Stimulated activated CD8-positive, alpha-beta memory T cell treated with anti-CD3 and anti-CD28 coated beads, Interleukin-12 subunit alpha, Interleukin-12 subunit beta, amount 100 ng/mL, for 1 hour (primary cell): ENCODE measurements around the gene TMEM250.
"Not testable (repeated sequence)": the region's sequence is repeated elsewhere in the genome, so short reads cannot be mapped to it uniquely, and the experiment has no call there.

ENCODE experiments used
- DNase-seq: peaks from one replicate; pipeline ENCODE4 v3.0.0-alpha.2; 2020; ENCODE audit warnings: low read depth

TMEM250 gene

DNA sequence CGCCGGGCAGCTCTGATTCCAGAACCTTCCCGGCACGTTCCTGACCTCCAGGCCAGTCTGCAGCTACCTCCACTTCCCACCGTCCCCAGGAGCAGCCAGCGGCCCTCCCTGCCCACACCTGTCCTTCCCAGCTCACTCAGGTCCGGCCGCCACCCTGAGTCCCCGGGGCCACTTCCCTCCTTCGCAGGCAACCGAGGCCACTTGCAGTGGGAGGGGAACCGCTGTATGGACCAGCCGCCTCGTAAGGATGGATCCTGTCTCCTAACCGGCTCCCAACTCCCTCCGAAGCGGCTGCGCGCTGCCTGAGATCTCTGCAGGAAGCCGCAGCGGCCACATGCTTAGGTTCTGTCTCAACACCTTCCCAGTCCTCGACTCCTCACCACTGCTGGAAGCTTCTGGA lies 7.5 kb downstream of the TMEM250 start:
- DNase-seq: no peak

GRCh38 chr9:136110082-136111061 lies 8.3 kb downstream of the TMEM250 start:
- DNase-seq: no peak

GRCh38 chr9:136109351-136110081 lies 9.2 kb downstream of the TMEM250 start:
- peak; percentile 82 for DNase-seq

- no peak for DNase-seq
Measured at GRCh38 chr9:136108648-136109266, 9.9 kb downstream of the TMEM250 start.

DNA sequence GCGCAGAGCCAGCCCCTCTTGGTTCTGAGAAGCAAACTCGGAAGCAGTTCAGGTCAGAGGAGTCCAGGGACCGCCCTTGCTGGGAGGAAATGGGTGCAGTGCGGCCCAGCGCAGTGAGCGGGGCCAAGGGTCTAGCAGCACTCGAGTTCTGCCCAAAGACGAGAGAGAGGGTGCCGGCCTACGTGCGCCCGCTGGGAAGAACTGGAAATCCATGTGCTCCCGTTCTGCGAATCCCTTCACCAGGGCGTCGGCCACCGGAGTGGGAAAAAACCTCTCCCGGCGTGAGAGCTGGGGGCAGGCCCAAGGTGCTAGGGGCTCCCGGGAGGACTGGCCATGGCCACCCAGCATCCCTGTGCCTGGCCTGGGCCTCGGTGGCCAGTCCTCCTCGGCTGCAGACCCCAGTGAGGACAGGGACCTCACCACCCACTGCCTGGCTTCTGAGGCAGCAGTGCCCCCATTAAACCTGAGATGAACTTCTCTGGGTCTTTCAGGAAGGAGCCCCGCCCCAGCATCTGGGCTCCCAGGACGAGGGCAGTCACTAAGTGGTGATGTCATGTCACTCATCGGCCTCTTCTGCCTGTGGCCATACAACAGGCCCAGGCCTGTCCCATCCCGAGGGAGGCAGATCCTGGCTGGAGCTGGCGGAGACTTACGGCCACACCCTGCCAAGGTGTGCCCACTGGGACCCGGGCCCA lies 10.6 kb downstream of the TMEM250 start:
- DNase-seq: no peak

DNA sequence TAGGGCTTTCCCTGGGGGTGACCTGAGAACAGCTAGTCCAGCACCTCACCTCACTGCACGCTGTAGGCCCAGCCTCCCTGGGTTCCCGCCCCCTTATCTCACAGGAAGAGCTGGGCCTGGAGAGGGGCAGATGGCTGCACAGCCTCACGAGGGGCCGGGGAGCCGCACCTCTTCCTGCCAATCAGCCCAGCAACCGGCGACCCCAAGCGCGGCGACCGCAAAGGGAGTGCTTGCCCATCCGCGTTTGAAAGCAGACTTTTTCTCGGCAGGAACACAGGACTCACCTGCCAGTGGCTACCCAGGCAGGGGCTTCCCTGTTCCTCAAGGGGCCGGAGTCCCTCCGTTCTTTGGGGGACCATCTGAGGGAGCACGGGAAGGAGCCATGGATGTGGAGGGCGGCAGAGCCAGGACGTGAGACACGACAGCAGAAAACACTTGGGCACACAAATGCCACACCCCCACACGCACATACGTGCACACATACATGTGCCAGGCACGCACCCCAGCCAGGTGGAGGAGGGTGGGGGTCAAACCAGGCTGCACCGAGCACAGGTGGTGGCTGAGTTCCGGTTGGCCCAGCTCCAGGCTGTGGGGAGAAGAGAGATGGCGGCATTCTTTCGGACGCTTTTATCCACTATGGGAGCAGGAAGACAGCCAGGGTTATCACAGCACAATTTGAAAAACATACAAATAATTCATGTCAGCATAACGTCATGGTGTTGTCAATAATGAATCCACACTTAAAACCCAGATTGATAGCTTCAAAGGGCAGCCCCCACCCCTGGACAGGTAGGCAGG lies 11.3 kb downstream of the TMEM250 start:
- no peak for DNase-seq

- DNase-seq: no peak
Measured at GRCh38 chr9:136105398-136106135, 13.1 kb downstream of the TMEM250 start.

- no peak for DNase-seq
Measured at GRCh38 chr9:136104916-136105315, 13.8 kb downstream of the TMEM250 start.

DNA sequence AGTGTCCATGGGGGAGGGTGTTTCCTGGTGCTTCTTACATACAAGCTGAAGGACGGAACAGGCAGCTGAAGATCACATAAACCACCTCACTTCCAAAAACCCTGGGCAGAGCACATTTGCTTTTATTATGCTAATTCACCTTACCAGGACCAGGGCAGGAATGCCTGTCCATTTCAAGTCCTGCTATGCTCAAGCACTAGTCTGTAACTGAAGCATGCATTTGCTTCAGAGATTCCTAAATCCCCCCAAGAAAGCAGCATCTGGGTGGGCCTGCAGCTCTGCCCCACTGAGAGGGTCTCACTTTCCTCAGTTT lies 14.2 kb downstream of the TMEM250 start:
- no peak for DNase-seq

DNA sequence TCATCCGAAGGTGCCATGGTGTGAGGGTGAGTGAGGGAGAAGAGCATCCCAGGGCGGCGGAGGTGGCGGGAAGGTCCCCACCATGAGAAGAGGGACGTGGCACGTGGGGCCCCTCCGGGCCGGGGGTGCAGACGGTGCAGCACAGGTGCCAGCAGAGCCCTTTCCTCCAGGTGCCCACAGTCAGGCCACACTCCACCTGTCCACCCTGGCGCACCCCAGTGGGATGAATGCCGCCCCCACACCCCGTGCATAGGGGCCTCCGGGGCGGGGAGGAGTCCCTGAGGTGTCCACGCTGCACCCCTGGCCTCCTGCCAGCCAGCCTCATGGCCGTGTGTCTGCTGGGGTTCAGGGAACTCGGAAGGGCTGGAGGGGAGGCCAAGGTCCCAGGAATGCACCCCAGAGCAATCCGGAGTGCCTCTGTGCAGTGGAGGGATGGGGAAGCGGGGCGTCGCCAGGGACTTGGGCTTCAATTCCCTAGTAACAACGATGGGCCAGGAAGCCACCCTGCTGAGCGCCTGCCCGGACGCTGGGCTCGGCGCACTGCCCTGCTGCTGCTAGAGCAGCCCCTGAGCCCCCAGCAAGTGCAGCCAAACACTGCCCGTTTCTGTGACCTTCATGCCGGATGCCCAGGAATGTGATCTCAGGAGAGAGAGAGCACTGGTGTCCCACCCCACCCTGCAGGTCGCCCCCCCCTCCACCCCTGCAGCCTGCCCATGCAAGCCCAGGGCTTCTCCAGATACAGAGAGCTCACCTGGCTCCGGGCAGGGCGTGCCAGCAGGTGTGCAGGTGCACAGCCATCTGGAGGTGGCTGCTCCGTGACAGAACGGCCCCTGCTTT lies 14.8 kb downstream of the TMEM250 start:
- DNase-seq: no peak

DNA sequence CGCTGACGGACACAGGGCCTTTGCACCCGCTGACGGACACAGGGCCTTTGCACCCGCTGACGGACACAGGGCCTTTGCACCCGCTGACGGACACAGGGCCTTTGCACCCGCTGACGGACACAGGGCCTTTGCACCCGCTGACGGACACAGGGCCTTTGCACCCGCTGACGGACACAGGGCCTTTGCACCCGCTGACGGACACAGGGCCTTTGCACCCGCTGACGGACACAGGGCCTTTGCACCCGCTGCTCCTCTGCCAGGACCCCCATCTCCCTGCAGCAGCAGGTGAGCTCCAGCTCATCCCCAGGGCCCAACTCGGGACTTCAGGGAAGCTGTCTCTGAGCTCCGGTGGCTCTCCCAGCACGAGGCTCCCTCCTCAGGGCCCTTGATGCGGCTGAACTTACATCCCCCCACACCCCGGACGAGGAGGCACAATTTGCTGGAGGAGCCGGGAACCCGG lies 17.0 kb downstream of the TMEM250 start:
- not testable (repeated sequence) for DNase-seq

DNA sequence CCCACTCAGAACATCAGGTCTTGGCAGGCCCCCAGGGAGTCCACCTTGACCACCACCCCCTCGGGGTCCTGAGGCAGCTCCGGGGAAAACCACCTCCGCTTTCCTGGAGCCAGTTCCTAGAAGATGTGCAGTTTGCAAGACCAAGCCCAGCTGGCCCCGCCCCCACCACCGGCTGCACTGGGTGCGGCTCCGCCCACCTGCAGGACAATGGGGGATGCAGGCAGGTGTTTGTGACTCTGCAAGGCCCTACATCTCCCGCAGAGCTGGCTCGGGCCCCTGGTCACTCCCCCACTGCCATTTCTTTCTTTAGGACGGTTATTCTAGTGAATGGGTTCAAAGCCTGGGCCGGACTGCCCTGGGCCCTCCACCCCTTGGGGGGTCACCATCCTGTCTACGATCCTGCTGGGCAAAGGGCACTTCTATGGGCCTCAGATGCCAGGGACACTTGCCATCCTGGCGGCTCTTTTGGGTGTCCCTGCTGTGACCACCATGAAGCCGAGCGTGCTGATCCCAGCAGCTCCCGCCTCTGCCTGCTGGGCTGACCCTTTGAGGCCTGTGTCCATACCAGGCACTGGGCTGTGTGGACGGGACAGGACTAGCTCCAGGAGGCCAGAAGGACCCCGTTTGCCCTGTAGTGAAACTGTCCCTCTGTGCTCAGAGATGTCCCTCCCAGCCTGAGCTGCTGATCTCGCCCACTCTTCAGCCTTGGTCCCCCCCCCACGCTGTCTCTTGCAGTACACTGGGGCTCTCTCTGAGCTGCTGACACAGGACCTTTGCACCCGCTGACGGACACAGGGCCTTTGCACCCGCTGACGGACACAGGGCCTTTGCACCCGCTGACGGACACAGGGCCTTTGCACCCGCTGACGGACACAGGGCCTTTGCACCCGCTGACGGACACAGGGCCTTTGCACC lies 17.7 kb downstream of the TMEM250 start:
- no peak for DNase-seq

DNA sequence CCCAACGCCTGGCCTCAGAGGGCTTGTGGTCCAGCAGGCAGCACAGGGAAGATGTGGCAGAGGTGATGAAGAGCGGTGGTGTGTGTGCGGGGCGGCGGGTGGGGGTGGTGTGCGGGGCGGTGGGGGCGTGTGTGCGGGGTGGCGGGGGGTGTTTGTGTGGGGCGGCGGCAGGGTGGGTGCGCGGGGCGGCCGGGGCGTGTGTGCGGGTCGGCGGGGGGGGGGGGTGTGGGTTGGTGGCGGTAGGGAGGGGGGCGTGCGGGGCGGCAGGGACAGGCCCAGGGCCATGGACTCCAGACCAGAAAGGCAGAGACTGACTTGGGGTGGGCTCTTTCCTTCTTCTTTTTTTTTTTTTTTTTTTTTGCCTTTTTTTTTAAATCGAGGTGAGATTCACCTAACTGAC lies 19.1 kb downstream of the TMEM250 start:
- no peak for DNase-seq

- no peak for DNase-seq
Measured at GRCh38 chr9:136098844-136099243, 19.8 kb downstream of the TMEM250 start.

DNA sequence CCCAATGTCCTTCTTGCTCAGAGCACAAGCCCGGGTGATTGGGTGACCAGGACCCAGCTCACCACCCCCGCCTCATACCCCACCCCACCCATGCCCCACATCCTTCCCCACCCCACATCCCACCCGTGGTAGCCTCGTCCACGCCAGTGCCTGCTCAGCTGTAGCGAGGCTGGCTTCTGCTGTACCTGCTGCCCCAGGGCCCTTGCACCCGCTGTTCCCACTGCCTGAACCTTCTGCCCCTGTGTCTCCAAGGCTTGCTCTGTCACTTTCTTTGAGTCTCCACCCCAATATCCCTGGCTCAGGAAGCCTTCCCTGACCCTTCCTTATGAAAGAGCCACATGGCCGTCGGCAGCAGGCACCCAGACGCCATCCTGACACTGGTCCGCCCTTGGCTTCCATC lies 20.5 kb downstream of the TMEM250 start:
- no peak for DNase-seq

- no peak for DNase-seq
Measured at GRCh38 chr9:136096505-136097001, 22.1 kb downstream of the TMEM250 start.

- no peak for DNase-seq
Measured at GRCh38 chr9:136095070-136096058, 23.3 kb downstream of the TMEM250 start, which contains the start of gene NACC2. TSS of gene NACC2 (minus strand) at chr9:136095289. CDS start at chr9:136050521, 44,768 bp downstream.
